Neural cell (in vitro differentiated cells): ENCODE data around the gene ALMS1.

ENCODE experiments used
- EP300 ChIP-seq: fragments of 450-650 bp; conservative IDR thresholded peaks from 2 replicates; pipeline ENCODE4 v1.6.1; 2014; ENCODE audit warnings: antibody characterized with exemption, mild to moderate bottlenecking, moderate library complexity; ENCODE audit not compliant: poor library complexity, severe bottlenecking
- EZH2 ChIP-seq: fragments of 200-600, 300-800 bp; shearing (Covaris generic), sonication (generic); IDR thresholded peaks from 2 replicates; pipeline ENCODE4 v1.6.1; 2014; ENCODE audit warnings: antibody characterized with exemption, low read length, borderline replicate concordance, mild to moderate bottlenecking; ENCODE audit not compliant: insufficient read depth, poor library complexity, severe bottlenecking
- MXI1 ChIP-seq: fragments of 450-650 bp; conservative IDR thresholded peaks from 2 replicates; pipeline ENCODE4 v1.6.1; 2014; ENCODE audit warnings: antibody characterized with exemption, mild to moderate bottlenecking; ENCODE audit not compliant: poor library complexity, severe bottlenecking
- POLR2AphosphoS5 ChIP-seq: IDR thresholded peaks from 2 replicates; pipeline ENCODE4 v1.6.1; 2012
- RAD21 ChIP-seq: fragments of 450-650 bp; conservative IDR thresholded peaks from 2 replicates; pipeline ENCODE4 v1.6.1; 2014; ENCODE audit warnings: antibody characterized with exemption, mild to moderate bottlenecking, moderate library complexity
- SMC3 ChIP-seq: fragments of 450-650 bp; conservative IDR thresholded peaks from 2 replicates; pipeline ENCODE4 v1.6.1; 2014; ENCODE audit warnings: antibody characterized with exemption, mild to moderate bottlenecking, moderate library complexity; ENCODE audit not compliant: poor library complexity
- TAF1 ChIP-seq: IDR thresholded peaks from 2 replicates; pipeline ENCODE4 v1.6.1; 2012; ENCODE audit warnings: low read depth
- TF ChIP-seq, protein P1 (sequence below): fragments of 450-650 bp; IDR thresholded peaks from 2 replicates; pipeline ENCODE4 v1.5.1; 2014; ENCODE audit warnings: antibody characterized with exemption, mild to moderate bottlenecking, moderate library complexity; ENCODE audit not compliant: poor library complexity, severe bottlenecking

DNA sequence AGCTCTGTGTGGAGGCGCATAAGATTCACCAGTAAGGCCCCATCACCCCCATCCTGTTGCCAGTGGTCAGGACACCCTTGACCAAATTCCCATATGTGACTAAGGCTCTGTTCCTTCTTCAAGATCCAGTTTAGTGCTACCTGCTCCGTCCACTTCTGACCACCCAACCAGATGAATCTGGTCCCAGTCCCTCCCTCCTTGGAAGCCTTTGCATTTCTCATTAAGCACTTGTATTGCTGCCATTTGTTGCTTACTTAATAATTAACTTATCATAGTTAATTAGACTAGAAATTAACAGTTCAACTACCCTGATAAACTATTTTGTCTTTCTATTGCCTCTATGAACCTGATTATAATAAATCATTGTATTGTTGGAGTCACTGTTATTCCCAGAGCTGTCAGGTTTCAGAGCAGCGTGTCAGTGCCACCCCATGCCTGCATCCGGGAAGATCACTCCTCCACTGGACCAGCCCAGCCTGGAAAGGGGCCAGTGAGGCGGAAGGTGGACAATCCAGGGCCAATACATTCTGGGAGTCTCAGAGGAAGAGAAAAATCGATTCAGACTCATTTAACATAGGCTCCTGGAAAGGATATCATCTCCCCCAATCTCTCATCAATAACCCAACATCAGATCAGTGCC is 266.1 kb downstream of the ALMS1 start:
- TF ChIP-seq, protein P1, sequence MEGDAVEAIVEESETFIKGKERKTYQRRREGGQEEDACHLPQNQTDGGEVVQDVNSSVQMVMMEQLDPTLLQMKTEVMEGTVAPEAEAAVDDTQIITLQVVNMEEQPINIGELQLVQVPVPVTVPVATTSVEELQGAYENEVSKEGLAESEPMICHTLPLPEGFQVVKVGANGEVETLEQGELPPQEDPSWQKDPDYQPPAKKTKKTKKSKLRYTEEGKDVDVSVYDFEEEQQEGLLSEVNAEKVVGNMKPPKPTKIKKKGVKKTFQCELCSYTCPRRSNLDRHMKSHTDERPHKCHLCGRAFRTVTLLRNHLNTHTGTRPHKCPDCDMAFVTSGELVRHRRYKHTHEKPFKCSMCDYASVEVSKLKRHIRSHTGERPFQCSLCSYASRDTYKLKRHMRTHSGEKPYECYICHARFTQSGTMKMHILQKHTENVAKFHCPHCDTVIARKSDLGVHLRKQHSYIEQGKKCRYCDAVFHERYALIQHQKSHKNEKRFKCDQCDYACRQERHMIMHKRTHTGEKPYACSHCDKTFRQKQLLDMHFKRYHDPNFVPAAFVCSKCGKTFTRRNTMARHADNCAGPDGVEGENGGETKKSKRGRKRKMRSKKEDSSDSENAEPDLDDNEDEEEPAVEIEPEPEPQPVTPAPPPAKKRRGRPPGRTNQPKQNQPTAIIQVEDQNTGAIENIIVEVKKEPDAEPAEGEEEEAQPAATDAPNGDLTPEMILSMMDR = no peak
- TF ChIP-seq SMC3 (no peak), EZH2 (no peak), EP300 (no peak), POLR2AphosphoS5 (no peak), TAF1 (no peak), RAD21 (no peak), MXI1 (no peak)
